C4-2B (cell line): ENCODE measurements around the gene ASGR1.

Experiments used
- CTCF ChIP-seq: fragments of 450-650 bp; conservative IDR thresholded peaks from 2 replicates; pipeline ENCODE4 v1.5.1; 2017; ENCODE audit warnings: mild to moderate bottlenecking
- ZFX ChIP-seq: fragments of 450-650 bp; IDR thresholded peaks from 2 replicates; pipeline ENCODE4 v1.6.1; 2017

GRCh38 chr17:7179317-7180254 is at the start of gene ASGR1:
- TF ChIP-seq CTCF (no peak), ZFX (no peak)
